ENCODE data around the gene NAV1. TPM values are rescaled to one million over a fixed set of nuclear protein-coding genes. Genes with fewer than 3 reads are reported as not detected.

Gene NAV1
- total RNA-seq, 4 donors from 2014 or later: 26.0 to 84.1 (median 67.6) TPM

- DNase-seq (ENCODE audit: low spot score) (no peak), ATAC-seq (ENCODE audit: low FRiP score) (peak; percentile 60)
- TF ChIP-seq CTCF (IDR thresholded peaks at IDR 0.05): no peak
Measured at GRCh38 chr1:201493757-201494617, 44.9 kb upstream of the NAV1 start.

GRCh38 chr1:201495551-201496295, 43.2 kb upstream of the NAV1 start:
- DNase-seq (ENCODE audit: low spot score) (no peak), ATAC-seq (ENCODE audit: low FRiP score) (peak; percentile 53)
- TF ChIP-seq CTCF (IDR thresholded peaks at IDR 0.05): no peak

GRCh38 chr1:201496296-201496690, 42.6 kb upstream of the NAV1 start:
- no peak for TF ChIP-seq CTCF (IDR thresholded peaks at IDR 0.05)
- DNase-seq (ENCODE audit: low spot score) (no peak), ATAC-seq (ENCODE audit: low FRiP score) (no peak)

- TF ChIP-seq CTCF (IDR thresholded peaks at IDR 0.05): no peak
- DNase-seq (ENCODE audit: low spot score): no peak
- ATAC-seq (ENCODE audit: low FRiP score): no peak
Measured at GRCh38 chr1:201497935-201498509, 40.9 kb upstream of the NAV1 start.

- ATAC-seq (ENCODE audit: low FRiP score) (no peak), DNase-seq (ENCODE audit: low spot score) (no peak)
- no peak for TF ChIP-seq CTCF (IDR thresholded peaks at IDR 0.05)
Measured at GRCh38 chr1:201498621-201499020, 40.3 kb upstream of the NAV1 start.

- no peak for TF ChIP-seq CTCF (IDR thresholded peaks at IDR 0.05)
- no peak for DNase-seq (ENCODE audit: low spot score)
- no peak for ATAC-seq (ENCODE audit: low FRiP score)
Measured at GRCh38 chr1:201499191-201499590, 39.7 kb upstream of the NAV1 start.

Data from omental fat pad (tissue), 4 donors.